Neuronal stem cell (in vitro differentiated cells): ENCODE results near the gene SFTA2.

Experiments
- DNase-seq: peaks from one replicate; pipeline ENCODE4 v3.0.0-alpha.2; 2013; ENCODE audit warnings: low spot score
- H2AFZ ChIP-seq: one replicate; pipeline ENCODE4 v1.6.1; 2013; ENCODE audit warnings: mild to moderate bottlenecking, low read length, inconsistent platforms
- H2AK5ac ChIP-seq: 2 replicates; pipeline ENCODE4 v1.6.1; 2013; ENCODE audit warnings: low read depth, mild to moderate bottlenecking, inconsistent platforms, low read length, moderate library complexity, mixed read lengths
- H2BK120ac ChIP-seq: 2 replicates; pipeline ENCODE4 v1.6.1; 2013; ENCODE audit warnings: low read depth, mild to moderate bottlenecking, inconsistent platforms, low read length, moderate library complexity, mixed read lengths
- H2BK12ac ChIP-seq: one replicate; pipeline ENCODE4 v1.6.1; 2013; ENCODE audit warnings: low read length, inconsistent platforms
- H2BK15ac ChIP-seq: 2 replicates; pipeline ENCODE4 v1.6.1; 2013; ENCODE audit warnings: mild to moderate bottlenecking, low read length, inconsistent platforms, mixed read lengths
- H2BK5ac ChIP-seq: one replicate; pipeline ENCODE4 v1.6.1; 2013; ENCODE audit warnings: inconsistent platforms, mild to moderate bottlenecking, low read length, moderate library complexity
- H3K14ac ChIP-seq: one replicate; pipeline ENCODE4 v1.6.1; 2013; ENCODE audit warnings: low read length, inconsistent platforms
- H3K18ac ChIP-seq: 2 replicates; pipeline ENCODE4 v1.6.1; 2013; ENCODE audit warnings: low read length, inconsistent platforms
- H3K23ac ChIP-seq: 2 replicates; pipeline ENCODE4 v1.6.1; 2013; ENCODE audit warnings: low read depth, mild to moderate bottlenecking, mixed read lengths, low read length, inconsistent platforms; ENCODE audit not compliant: poor library complexity
- H3K27ac ChIP-seq: replicated peaks from 3 replicates; pipeline ENCODE4 v1.5.1; 2013; ENCODE audit warnings: low read length, inconsistent platforms
- H3K27me3 ChIP-seq, 3 experiments: 2 replicates each; pipeline ENCODE4 v1.6.1; 2013; ENCODE audit warnings: low read length in 3 of 3, mild to moderate bottlenecking in 2 of 3, inconsistent platforms in 1 of 3, low read depth in 1 of 3, mixed read lengths in 1 of 3, moderate library complexity in 1 of 3; ENCODE audit not compliant: control insufficient read depth in 3 of 3, insufficient read depth in 3 of 3
- H3K36me3 ChIP-seq, 2 donors: replicated peaks in 1 of 2; 2 replicates each; pipeline ENCODE4 v1.6.1; 2013; ENCODE audit warnings: low read length in 2 of 2; ENCODE audit not compliant: control insufficient read depth in 2 of 2, insufficient read depth in 2 of 2
- H3K4ac ChIP-seq: 2 replicates; pipeline ENCODE4 v1.6.1; 2013; ENCODE audit warnings: inconsistent platforms, mild to moderate bottlenecking, low read length, moderate library complexity
- H3K4me1 ChIP-seq, 2 donors: 1 replicate in 1 of 2; 2 replicates in 1 of 2; pipeline ENCODE4 v1.6.1; 2013; ENCODE audit warnings: low read length in 2 of 2, low read depth in 1 of 2; ENCODE audit not compliant: control insufficient read depth in 2 of 2, insufficient read depth in 1 of 2
- H3K4me2 ChIP-seq: one replicate; pipeline ENCODE4 v1.6.1; 2013; ENCODE audit warnings: mild to moderate bottlenecking, low read length, inconsistent platforms; ENCODE audit not compliant: insufficient read depth, poor library complexity, severe bottlenecking
- H3K4me3 ChIP-seq, 2 donors: 2 replicates each; pipeline ENCODE4 v1.5.1; 2013; ENCODE audit warnings: low read length in 2 of 2, mild to moderate bottlenecking in 2 of 2, inconsistent platforms in 1 of 2, moderate library complexity in 1 of 2
- H3K79me1 ChIP-seq: one replicate; pipeline ENCODE4 v1.6.1; 2013; ENCODE audit warnings: low read depth, mild to moderate bottlenecking, inconsistent platforms, low read length, moderate library complexity
- H3K9ac ChIP-seq: one replicate; pipeline ENCODE4 v1.6.1; 2013; ENCODE audit warnings: mild to moderate bottlenecking, low read depth, low read length, inconsistent platforms; ENCODE audit not compliant: poor library complexity
- H3K9me3 ChIP-seq, 2 donors: replicated peaks in 1 of 2; 2 replicates each; pipeline versions ENCODE3 to v1.6.1; 2013; ENCODE audit warnings: low read length in 2 of 2, mild to moderate bottlenecking in 2 of 2, inconsistent platforms in 1 of 2, low read depth in 1 of 2, mixed read lengths in 1 of 2, moderate library complexity in 1 of 2; ENCODE audit not compliant: control insufficient read depth in 2 of 2, insufficient read depth in 1 of 2
- H4K8ac ChIP-seq: one replicate; pipeline ENCODE4 v1.6.1; 2013; ENCODE audit warnings: low read depth, mild to moderate bottlenecking, inconsistent platforms, low read length, moderate library complexity
- H4K91ac ChIP-seq: one replicate; pipeline ENCODE4 v1.6.1; 2013; ENCODE audit warnings: low read length, low read depth, mild to moderate bottlenecking, inconsistent platforms; ENCODE audit not compliant: poor library complexity
- WGBS, 2 donors: extraction: QIAGEN DNeasy Blood & Tissue Kit; methylation state at CpG; one replicate each; pipeline ENCODE4 v1.1.7; 2013; ENCODE audit warnings: missing lambda C conversion rate in 2 of 2, mixed read lengths in 1 of 2; ENCODE audit not compliant: insufficient read length in 2 of 2, insufficient replicate concordance in 1 of 2; ENCODE audit errors: extremely low coverage in 2 of 2; 5-methylcytosine and 5-hydroxymethylcytosine counted together

SFTA2 gene

GRCh38 chr6:30885999-30886896, 45.7 kb downstream of the SFTA2 start:
- peaks cover 38 to 41% of the 10 kb centered on the region in 2 donors for H3K4me1 ChIP-seq
- H2BK120ac ChIP-seq, result peak overlapping the region; percentile 44
- WGBS, 2 donors, result no CpG with 5 or more reads among the region's 18 CpGs

GRCh38 chr6:30885481-30885998, 46.4 kb downstream of the SFTA2 start:
- H3K79me1 ChIP-seq, result peaks cover 17% of the 10 kb centered on the region
- H3K4ac ChIP-seq, result peak overlapping the region; percentile 86
- peak overlapping the region; percentile 90 for H2BK15ac ChIP-seq
- H2BK120ac ChIP-seq, result peak overlapping the region; percentile 44
- no peaks in the 10 kb centered on the region for H3K9me3 ChIP-seq
- peaks cover 37 to 38% of the 10 kb centered on the region in 2 donors for H3K4me1 ChIP-seq
- no CpG with 5 or more reads among the region's 7 CpGs for WGBS, 2 donors
- peak overlapping the region; percentile 82 for H2BK12ac ChIP-seq
- peak overlapping the region; percentile 94 for H3K18ac ChIP-seq
- H3K4me3 ChIP-seq, result peak overlapping the region; percentile 61 to 80
- H2AK5ac ChIP-seq, result peak overlapping the region; percentile 100
- H4K8ac ChIP-seq, result no peak overlapping the region
- H3K4me2 ChIP-seq, result peak overlapping the region; percentile 92
- peaks cover 20 to 49% of the 10 kb centered on the region in 2 donors for H3K36me3 ChIP-seq
- H3K9ac ChIP-seq, result peak overlapping the region; percentile 96
- peak overlapping the region; percentile 99 for H3K14ac ChIP-seq
- peak overlapping the region; percentile 99 for H3K27ac ChIP-seq
- H3K27me3 ChIP-seq, result no peaks in the 10 kb centered on the region
- H2BK5ac ChIP-seq, result peak overlapping the region; percentile 93
- peak overlapping the region; percentile 94 for H4K91ac ChIP-seq
- peak; percentile 32 for DNase-seq
- H2AFZ ChIP-seq, result no peak overlapping the region
- H3K23ac ChIP-seq, result peak overlapping the region; percentile 94

More at GRCh38 chr6:30885999-30886896, 45.7 kb downstream of the SFTA2 start:
- Histone ChIP-seq H3K14ac (peak overlapping the region; percentile 99), H3K4me3 (peak overlapping the region; percentile 61 to 80), H3K4me2 (peak overlapping the region; percentile 92), H3K18ac (peak overlapping the region; percentile 95), H3K9me3 (no peaks in the 10 kb centered on the region), H3K79me1 (peaks cover 24% of the 10 kb centered on the region), H3K4ac (peak overlapping the region; percentile 86), H2BK15ac (peak overlapping the region; percentile 90), H3K36me3 (peaks cover 27 to 56% of the 10 kb centered on the region in 2 donors), H3K23ac (peak overlapping the region; percentile 27), H3K9ac (peak overlapping the region; percentile 96), H2AK5ac (peak overlapping the region; percentile 100), H3K27me3 (no peaks in the 10 kb centered on the region), H4K91ac (peak overlapping the region; percentile 94), H2BK12ac (peak overlapping the region; percentile 82), H3K27ac (peak overlapping the region; percentile 99), H2AFZ (no peak overlapping the region), H2BK5ac (peak overlapping the region; percentile 93), H4K8ac (no peak overlapping the region)
- DNase-seq, result peak; percentile 95

GRCh38 chr6:30884521-30885480, 47.2 kb downstream of the SFTA2 start:
- peak; percentile 44 for DNase-seq
- H3K4me3 ChIP-seq, result peak overlapping the region; percentile 61 to 80
- no peaks in the 10 kb centered on the region for H3K27me3 ChIP-seq
- peak overlapping the region; percentile 94 for H3K18ac ChIP-seq
- H2BK5ac ChIP-seq, result peak overlapping the region; percentile 93
- H3K9me3 ChIP-seq, result no peaks in the 10 kb centered on the region
- peaks cover 13% of the 10 kb centered on the region for H3K79me1 ChIP-seq
- H3K14ac ChIP-seq, result peak overlapping the region; percentile 99
- peak overlapping the region; percentile 56 for H3K4ac ChIP-seq
- H3K4me1 ChIP-seq, result peaks cover 37 to 43% of the 10 kb centered on the region in 2 donors
- no CpG with 5 or more reads among the region's 59 CpGs for WGBS, 2 donors
- peak overlapping the region; percentile 24 for H2BK12ac ChIP-seq
- peak overlapping the region; percentile 90 for H2BK15ac ChIP-seq
- peak overlapping the region; percentile 92 for H3K4me2 ChIP-seq
- peak overlapping the region; percentile 44 for H2BK120ac ChIP-seq
- H3K36me3 ChIP-seq, result peaks cover 13 to 41% of the 10 kb centered on the region in 2 donors
- peak overlapping the region; percentile 100 for H2AK5ac ChIP-seq
- H2AFZ ChIP-seq, result no peak overlapping the region
- H3K23ac ChIP-seq, result peak overlapping the region; percentile 94
- no peak overlapping the region for H4K8ac ChIP-seq
- peak overlapping the region; percentile 96 for H3K9ac ChIP-seq
- peak overlapping the region; percentile 99 for H3K27ac ChIP-seq
- peak overlapping the region; percentile 94 for H4K91ac ChIP-seq
